GM10266 (cell line): ENCODE data around the gene ZFPM1.

Source experiments
- DNase-seq: peaks from one replicate; pipeline ENCODE4 v3.0.0; 2012; ENCODE audit errors: extremely low spot score
- TF ChIP-seq, protein P1 (sequence below): IDR thresholded peaks from 2 replicates; pipeline ENCODE4 v1.5.1; 2012; ENCODE audit warnings: mild to moderate bottlenecking, low read depth; ENCODE audit not compliant: control insufficient read depth, insufficient read depth; ENCODE audit errors: missing control alignments

The ZFPM1 gene

DNA sequence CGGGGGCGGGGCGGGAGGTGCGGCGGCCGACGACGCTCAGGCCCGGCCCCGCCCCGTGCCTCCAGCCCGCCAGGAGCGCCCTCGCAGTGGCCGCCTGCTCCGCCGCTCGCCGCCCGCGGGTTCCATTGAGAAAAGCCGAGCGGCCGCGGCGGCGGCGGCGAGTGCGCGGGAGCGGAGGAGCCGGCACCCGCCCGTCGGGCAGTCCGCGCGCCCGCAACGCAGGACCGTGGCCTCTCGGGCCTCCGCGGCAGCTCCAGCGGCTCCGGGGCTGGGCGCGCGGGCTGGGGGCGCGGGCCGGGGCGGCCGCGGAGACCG is at the start of gene ZFPM1:
ZFPM1 (plus strand) TSS at position 64 of the 315 bp plus-strand sequence. CDS start 359 bp downstream, outside the sequence.
- TF ChIP-seq, protein P1, sequence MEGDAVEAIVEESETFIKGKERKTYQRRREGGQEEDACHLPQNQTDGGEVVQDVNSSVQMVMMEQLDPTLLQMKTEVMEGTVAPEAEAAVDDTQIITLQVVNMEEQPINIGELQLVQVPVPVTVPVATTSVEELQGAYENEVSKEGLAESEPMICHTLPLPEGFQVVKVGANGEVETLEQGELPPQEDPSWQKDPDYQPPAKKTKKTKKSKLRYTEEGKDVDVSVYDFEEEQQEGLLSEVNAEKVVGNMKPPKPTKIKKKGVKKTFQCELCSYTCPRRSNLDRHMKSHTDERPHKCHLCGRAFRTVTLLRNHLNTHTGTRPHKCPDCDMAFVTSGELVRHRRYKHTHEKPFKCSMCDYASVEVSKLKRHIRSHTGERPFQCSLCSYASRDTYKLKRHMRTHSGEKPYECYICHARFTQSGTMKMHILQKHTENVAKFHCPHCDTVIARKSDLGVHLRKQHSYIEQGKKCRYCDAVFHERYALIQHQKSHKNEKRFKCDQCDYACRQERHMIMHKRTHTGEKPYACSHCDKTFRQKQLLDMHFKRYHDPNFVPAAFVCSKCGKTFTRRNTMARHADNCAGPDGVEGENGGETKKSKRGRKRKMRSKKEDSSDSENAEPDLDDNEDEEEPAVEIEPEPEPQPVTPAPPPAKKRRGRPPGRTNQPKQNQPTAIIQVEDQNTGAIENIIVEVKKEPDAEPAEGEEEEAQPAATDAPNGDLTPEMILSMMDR = peak; percentile 8

DNA sequence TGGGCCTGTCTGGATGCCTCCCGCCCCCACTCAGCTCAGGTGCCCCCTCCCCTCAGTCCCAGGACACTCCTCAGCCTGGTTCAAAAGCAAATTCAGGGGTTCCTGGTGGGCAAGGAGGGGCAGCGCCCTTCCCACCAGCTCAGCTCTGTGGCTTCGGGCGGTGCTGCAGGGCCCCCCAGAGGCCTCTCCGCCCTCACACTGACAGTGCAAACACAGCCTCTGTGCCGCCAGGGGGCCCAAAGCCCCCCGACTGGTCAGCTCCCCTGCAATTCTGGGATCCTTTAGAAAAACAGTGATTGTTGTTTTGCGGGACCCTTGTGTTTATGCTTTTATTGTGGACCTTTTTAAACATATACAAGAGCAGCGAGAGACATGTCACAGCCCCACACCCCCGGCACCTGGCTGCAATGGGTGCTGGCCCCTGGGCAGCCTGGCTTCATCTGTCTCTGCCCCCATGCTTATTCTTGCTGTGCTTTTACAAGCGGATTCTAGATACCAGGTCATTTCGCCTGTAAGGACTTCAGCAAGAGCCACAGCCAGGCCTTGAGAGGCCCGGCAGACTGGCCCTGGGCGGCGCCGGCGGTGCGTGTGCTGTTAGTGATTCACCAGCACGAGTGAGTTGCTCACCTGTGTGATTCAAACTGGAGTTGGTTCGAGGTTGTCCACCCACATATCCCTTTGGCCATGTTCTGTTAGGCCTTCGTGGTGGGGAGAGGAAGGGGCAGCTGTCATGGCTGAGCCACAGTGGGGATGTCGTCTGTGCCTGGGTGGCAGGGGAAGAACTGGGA is 49.1 kb upstream of the ZFPM1 start:
- no peak for DNase-seq
- TF ChIP-seq, protein P1 = no peak

More for the DNA sequence above, at the start of gene ZFPM1:
- DNase-seq = no peak

DNA sequence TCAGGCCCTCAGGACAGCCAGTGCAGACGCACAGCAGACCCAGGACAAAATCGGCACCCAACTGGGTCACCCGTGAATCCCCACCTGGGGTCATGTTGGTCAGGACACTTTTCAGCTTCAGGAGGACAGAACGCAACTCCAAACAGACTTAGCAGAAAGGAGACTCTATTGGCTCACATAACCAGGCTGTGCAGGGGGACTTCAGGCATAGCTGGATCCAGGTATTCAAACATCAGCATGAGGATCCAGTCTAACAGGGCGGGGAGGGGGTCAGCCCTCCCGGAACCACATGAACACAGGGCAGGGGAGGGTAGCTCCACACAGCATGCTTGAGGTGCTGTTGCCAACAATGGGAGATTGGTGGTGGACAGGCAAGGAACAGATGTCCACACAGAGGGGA is 48.3 kb upstream of the ZFPM1 start:
- DNase-seq = no peak
- TF ChIP-seq, protein P1 = no peak

DNA sequence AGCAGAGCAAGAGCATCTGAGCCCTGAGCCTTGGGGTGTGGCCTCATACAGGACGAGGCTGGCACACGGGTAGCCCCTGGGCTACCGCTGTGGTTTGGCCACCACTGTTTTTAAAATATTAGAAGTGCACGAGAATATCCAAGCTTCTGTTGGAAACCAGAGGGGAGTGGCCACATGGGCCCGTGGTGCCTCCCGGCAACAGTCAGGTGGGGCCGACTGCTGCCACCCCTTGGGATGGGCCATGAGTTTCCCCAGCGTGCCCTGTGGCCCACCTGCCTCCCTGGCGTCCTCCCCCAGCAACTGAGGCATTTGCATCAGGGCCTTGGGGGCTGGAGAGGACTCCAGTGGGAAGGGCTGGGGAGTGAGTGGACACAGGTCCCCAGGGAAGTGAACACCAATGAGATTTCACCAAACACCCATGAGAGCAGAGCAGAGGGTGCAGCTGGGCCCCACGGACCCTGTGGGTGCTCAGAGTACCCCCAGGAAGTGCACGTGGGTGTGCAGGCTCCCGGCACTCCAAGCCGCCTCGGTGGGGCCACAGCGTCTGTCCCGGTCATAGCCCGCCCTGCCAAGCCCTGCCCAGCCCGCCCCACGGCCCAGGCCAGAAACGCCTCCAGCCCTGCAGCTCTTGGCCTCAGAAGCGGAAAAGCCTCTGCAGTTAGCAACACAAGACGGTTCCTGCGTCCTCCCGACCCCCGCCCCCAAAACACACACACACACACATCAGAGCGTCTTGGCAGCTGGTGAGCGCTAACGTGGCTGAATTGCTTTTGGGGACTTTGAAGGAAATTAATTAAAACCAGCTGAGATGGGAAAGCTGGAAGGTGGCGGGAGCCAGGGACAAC is 47.6 kb upstream of the ZFPM1 start:
- TF ChIP-seq, protein P1 = no peak
- no peak for DNase-seq

DNA sequence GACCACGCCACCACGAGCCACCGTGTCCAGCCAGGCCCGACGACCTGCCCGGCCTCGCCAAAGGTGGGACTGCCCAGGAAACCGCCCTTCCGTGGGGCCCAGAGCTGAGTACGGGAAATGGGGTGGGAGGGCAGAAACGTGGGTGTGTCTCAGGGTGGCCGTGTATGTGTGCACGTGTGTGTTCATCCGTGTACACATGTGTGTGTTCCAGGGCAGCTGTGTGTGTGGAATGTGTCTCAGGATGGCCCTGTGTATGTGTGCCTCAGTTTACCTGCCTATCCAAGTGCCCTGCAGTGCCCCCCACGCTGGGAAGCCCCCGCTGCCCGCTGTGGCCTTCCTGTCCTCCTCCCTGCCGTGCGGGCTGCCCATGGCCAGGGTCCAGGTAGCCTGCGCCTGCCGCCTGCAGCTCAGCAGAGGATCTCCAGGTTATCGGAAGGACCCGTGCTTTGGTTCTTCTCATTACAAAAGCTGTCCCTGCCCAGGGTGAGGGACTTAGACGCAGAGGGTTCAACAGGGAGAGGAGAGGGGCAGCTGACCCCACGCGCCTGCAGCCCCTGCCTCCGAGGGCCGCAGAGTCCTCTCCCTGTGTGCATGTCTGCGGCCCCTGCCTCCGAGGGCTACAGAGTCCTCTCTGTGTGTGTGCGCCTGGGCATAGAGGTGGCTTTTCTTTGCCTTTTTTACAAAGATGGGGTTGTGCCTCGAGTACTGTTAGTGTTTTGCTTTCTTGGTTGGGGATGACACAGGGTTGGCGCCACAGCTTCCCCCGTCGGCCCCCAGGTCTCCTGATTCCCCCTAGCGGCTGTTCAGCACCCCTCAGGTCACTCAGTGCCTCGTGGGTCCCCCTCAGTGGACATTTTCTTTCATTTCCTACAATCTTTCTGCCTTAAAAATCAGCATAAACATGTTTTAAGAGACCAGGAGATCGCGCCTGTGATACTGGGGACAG is 46.7 kb upstream of the ZFPM1 start:
- TF ChIP-seq, protein P1 = no peak
- no peak for DNase-seq

DNA sequence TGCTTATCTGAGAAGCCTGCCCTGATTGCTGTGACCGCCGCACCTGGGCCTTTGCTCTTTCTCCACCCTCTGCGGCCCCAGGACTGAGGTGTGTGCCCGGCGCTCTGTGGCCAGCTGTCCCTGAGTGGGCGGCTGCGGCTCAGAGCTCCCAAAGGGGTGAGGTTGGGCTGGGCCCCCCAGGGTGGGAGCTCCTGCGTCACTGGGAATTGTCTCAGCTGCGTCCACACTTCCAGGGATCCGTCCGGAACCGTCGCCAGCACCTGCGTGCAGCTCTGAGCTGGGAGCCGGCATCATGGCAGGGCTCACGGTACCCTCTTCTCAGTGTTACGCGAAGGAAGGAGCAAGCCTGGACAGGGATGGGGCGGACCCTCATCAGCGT is 46.0 kb upstream of the ZFPM1 start:
- DNase-seq = no peak
- TF ChIP-seq, protein P1 = no peak
